GM11168 (cell line): ENCODE data around the gene TOR1A.

Experiments
- in situ Hi-C: fragments of 300-500 bp; cut with MboI; formaldehyde crosslinking; loops from one replicate; pipeline ENCODE4 v1.12.0; 2022; ENCODE audit warnings: low sequenced_read_pairs; ENCODE audit not compliant: unreplicated experiment

Gene TOR1A

DNA sequence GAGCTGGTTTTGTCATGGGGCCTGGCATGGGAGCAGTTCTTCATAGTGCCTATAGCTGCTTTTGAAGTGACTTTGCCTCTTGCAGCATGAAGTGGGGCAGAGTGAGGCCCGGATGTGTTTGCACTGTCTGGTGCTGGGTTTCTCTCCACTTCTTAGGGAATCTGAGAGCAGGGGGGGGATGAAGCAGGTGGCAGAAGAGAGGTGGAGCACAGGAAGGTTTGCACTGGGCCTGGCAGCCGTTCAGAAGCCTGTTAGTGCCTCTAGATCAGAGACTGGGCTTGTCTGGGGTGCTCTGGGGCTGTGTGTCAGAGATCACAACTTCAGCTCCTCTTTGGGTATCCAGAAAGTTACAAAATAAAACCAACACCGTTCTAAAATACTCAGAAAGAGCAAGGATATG is 29.7 kb upstream of the TOR1A start:
- in situ Hi-C loops, result no loop called here

DNA sequence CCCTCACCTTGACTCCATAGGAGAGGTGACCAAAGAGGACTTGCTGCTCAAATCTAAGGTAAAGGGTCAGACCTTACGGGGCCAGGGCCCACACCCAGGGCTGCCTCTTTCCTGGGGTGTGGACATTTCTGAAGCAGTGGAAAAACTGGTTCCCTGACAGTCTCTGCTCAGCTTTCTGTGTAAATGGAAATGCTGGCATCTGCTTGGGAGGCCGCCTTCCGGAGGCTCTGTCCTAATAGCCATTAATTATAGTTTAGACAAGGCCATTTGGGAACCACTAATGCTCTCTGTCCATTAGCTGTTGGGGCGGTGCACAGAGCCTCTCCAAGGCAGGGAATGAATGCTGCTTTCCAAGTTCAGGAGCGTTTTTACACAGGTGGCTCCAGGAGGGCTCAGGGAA is 28.6 kb upstream of the TOR1A start:
- in situ Hi-C loops, result no loop called here

DNA sequence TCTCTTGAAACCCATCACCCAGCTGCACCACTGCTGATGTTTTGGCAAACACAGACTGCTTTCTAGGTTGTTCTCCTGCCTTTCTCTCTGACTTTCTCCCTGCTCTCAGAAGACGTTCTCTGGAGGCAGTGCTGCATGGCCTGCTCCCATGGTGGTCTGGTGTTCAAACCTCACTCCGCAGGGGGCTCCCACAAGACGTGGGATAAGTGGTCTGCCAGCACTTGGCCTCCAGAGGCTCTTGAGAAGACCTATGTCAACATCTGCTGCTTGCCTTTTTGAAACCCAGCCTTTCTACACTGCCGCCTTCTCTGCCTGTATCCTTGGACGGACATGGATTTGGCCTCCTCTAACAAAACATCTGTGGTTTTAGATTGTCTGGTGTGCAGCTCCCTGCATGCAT is 27.9 kb upstream of the TOR1A start:
- in situ Hi-C loops, result no loop called here

DNA sequence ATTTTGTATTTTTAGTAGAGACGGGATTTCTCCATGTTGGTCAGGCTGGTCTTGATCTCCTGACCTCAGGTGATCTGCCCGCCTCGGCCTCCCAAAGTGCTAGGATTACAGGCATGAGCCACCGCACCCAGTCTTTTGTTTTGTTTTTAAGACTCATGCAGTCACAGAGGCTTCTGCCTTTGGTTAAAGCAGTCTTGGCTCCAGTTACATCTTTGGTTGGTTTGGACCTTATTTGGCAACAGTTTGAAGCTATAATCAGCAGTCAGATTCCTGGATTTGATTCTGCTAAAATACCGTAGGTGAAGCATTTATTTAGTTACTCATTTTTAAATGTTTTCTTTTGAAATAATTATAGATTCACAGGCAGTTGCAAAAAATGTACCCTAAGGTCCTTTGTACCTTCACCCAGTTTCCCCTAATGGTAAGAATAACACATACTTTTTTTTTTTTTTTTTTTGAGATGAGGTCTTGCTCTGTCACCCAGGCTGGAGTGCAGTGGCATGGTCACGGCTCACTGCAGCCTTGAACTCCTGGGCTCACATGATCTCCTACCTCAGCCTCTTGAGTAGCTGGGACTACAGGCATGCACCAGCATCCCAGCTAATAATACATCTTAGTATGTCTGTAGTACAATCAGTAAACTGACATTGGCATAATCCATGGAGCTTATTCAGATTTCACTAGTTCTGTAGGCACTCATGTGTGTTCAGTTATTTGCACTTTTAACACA is 27.1 kb upstream of the TOR1A start:
- in situ Hi-C loops, result no loop called here

DNA sequence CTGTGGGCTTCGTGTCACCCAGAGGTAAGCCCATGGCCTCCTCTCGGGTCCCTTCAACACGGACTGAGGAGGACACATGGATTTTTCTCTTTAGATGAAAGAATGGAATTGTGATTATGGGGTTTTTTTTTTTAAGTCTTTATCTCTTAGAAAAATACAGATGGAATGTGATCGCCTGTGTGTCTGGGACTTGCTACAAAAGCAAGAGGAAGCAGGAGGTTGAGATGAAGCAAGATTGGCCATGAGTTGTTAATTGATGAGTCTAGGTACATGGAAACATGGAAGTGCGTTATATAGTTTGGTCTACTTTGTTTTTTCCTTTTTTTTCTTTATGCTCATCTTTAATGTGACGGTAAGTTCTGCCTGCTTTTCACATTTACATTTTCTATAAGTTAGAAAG is 26.0 kb upstream of the TOR1A start:
- in situ Hi-C loops, result no loop called here

DNA sequence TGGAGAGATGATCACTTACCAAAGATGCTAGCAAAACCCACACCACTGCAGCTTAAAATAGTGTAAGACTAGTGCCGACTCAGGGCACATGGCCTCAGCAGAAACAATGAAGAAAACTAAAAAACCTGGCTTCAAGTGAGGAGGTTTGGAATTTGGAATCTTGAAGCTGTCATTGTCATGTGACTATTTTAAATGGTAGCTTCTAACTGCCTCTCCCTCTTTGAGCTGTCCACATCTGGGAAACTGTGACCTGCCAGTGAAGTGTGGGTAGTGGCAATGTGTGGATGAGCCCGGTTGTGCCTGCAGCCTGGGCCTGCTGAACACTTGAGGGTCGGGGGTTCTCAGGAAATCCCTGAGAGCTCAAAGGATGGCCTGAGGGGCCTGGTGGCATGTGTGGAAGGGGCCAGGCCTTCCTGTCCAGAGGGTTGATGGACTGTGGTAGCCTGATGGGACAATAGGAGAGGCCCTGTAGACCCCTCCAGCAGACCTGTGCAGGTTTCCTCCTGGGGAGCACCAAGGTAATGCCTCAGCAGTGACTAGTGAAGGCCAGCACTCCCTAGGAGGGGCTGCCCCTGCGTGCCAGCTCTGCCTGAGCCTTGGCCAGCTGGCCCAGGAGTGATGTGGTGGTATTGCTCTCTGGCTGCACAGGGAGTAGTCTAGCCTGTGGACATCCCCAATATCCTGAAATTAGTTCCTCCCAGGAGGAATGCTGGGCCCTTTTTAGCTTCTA is 24.9 kb upstream of the TOR1A start:
- in situ Hi-C loops, result no loop called here

DNA sequence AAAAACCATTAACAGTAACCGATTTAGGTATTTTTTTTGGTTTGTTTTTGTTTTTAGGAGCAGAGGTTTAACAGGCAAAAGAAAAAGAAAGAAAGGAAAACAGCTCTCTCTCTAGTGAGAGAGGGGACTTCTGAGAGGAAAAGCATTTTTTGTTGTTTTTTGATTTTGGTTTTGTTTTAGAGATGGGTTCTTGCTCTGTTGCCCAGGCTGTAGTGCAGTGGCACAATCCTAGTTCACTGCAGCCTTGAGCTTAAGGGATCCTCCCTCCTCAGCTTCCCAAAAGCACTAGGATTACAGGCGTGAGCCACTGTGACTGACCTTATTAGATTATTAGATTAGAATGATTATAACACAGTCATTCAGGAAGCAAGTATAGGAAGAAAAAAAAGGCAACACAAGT is 21.4 kb upstream of the TOR1A start:
- in situ Hi-C loops, result no loop called here

DNA sequence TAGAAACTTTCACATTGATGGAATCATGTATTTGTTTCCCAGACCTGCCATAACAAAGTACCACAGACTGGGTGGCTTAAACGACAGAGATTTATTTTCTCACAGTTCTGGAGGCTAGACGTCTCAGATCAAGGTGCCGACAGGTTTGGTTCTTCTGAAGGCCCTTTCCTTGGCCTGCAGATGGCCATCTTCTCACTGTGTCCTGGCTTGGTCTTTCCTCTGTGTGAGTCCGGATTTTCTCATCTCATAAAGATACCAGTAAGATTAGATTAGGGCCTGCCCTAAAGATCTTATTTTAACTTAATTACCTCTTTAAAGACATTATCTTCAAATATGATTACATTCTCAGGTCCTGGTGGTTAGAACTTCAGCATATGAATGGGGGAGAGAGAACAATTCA is 17.1 kb upstream of the TOR1A start:
- in situ Hi-C loops, result no loop called here

DNA sequence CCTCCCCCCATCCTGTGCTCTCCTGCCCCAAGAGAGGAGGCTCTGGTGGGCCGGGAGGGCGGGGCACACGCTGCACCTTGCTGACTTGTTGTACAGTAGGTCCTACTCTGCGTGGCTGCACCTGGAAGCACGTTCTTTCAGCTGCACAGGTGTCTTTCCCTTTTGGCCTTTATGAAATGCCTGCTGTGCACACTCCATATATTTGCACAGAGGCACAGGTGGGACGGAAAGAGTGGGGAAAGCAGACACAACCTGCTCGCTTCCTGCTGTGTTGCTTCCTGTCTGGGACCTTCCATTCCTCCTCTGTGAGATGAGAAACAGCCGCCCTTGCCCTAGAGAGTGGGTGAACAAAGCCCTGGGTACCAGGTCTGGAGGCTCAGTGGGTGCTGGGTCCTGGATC is 16.1 kb upstream of the TOR1A start:
- in situ Hi-C loops, result no loop called here

DNA sequence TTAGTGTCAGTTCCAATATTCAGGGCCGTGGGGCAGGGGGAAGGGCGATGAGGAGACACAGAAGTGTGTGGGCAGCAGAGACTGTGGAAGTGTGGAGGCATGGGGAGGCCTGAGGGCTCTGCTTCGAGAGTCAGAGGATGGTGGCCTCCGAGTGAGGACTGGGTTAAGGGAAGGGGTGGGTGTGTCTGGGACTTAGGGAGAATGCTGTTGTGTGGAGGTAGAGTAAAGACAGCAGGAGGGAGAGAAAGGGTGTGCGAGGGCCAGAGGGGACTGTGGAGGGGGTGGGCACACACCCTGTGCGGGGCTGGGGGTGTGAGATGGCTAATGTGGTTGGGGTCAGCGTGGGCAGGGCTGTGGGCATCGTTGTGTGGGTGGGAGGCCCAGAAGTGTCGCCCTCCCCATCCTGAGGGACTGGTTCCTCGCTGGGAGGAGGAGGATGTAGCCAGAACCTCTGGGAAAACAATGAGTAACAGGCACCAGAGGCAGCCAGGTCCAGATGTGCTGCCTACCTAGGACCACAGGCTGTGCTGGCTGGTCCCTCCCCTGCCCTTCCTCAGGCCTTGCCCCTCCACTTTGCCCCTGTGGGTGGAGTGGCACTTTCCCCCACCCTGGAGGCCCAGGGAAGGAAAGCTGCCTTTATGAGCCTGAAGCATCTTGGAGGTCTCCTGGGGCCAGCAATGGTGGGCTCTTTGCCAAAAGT is 15.5 kb upstream of the TOR1A start:
- in situ Hi-C loops, result no loop called here

DNA sequence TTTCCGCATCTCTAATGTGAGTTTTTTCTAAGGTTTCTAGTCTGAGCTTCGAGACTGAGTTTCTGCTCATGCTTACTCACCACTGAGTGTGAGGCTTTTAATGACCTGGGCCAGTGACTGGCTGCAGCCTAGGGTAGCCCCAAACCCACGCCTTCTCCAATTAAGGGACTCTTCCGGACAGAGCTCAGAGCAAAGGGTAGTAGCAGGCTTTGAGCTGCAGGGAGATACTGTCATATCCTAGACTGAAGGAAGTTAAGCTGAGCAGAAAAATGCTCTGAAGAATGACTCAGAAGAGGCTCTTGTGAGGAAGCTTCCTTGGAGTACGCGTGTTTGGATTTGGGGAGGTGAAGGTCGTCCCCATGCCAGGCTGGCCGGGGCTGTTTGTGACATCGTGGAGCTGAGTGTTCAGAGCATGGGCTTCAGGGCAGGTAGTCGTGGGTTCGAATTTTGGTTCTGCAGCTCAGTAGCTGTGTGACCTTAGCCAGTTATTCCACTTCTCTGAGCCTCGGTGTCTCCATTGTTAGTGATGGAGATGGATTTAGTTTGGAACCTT is 14.8 kb upstream of the TOR1A start:
- in situ Hi-C loops, result no loop called here

DNA sequence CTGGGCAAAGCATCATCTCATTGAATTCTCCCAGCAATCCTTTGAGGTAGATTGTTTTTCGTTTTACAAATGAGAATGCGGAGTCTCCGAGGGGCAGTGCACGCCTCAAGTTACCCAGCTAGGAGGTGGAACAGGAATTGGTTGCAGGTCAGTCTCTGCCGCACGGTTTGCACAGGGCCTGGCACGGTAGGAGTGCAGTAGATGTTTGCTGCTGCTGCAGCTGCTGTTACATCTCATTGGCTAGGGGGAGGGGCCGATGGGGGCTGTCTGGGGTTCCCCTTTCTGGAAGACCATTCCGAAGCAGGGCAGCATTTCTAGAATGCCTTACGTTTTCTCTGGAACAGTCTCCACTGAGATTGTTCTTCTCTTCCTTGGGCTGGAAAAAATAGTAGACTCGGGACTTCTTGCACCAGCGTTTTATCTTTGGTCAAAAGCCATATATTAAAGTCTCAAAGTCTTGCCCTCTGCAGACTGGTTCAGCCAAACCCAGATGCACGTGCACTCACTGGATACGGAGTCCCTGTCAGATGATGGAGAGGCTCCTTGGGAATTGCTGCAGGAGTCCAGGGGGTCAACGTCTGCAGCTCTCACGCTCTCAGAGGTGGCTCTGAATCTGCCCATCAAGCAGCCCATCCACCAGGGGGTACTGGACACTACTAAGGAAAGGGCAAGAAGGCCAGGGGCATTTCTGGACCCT is 12.5 kb upstream of the TOR1A start:
- in situ Hi-C loops, result no loop called here

DNA sequence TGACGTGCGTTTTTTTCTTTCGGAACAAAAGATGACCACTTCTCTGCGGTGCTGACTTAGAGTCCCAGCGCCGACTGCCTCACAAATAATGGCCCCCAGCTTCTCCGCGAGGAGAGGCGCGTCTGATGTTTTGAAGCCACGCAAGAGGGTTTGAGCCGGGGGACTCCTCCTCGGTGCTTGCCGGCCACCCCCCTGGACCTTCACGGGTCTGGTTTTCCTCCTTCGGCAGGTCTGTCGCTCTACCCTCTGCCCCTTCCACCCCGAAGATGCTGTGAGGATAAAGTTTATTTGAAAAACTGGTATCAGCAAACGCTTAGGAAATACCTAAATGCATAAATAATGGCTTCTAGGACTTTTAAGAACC is 11.9 kb upstream of the TOR1A start:
- in situ Hi-C loops, result no loop called here

DNA sequence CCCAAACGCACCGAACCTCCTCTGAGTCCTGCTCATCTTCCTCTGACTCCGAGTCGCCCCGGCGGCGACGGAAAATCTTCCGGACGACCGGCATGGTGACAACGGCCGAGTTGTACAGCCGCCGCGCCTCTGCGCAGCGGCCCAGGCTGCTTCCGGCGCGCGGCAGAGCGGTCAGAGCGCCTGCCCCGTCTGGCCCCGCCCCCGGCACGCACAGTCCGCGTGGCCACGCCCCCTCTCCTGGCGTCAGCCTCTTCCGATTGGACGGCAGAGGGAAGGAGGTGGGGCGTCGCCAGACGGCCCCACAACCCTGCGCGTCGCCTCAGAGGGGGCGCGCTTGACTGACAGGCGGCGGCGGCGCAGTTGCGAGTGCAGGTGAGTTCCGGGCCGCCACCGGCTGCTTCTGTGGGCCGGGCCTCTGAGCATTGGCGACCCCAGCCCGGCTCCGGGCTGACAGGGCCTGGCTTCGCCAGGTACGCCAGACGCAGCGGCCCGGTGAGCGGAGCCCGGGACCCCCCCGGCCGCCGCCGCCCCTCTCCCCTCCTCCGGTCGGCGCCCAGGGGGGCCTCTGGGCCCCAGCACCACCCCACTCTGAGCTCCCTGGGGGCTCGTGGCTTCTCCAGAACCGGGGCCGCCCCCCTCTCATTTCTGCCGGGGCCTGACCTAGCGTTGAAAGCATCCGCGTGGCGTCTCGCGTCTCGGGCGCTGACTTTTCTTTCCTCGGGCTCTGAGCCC is 11.4 kb upstream of the TOR1A start, which contains the start of the genes C9orf78 and USP20:
Gene C9orf78 (minus strand): TSS at position 148 of the 732 bp plus-strand sequence. CDS start 54 bp downstream, at position 94.
Gene USP20 (plus strand): TSS at position 331 of the 732 bp plus-strand sequence. CDS start 17,098 bp downstream, outside the sequence.
- in situ Hi-C loops, result no loop called here

DNA sequence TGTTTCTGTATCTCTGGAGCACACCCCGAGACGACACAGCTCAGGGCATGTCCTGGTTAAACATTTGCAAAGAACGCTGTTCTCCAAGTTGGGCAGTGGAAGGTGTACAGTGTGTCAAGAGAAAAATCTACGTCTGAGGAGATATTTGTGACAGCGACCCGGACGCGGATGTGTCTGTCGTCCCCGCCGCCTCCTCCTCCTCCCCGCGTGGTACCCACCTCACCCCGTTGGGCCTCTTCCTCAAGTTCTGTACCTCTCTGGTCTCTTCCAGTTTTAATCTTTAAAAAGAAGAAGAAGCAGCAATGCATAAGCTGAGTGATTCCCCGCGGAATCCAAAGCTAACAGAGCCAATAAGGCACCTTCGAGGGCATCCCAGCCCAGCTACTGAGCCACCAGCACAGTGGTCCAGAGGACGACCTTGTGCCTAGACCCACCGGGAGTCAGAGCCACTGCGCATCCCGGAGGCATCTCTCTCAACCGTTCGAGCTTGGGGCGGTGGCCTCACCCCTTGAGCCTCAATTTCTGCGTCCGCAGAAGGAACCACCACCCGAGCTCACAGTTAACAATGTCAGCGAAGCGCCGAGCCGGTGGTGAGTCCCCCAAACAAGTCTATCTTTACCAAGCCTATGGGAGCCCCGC is 10.7 kb upstream of the TOR1A start:
- in situ Hi-C loops, result no loop called here

DNA sequence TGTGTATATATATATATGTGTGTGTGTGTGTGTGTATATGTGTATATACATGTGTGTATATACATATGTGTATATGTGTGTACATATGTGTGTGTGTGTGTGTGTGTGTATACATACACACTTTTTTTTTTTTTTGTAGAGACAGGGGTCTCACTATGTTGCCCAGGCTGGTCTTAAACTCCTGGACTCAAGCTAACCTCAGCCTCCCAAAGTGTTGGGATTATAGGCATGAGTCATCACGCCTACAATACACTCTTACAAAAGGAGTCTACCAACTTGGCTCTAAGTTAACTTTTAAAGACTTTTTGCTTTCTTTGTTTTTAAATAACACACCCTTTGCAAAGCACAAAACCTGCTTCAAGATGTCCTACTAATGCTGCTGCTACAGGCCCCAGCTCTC is 9.0 kb upstream of the TOR1A start:
- in situ Hi-C loops, result no loop called here

DNA sequence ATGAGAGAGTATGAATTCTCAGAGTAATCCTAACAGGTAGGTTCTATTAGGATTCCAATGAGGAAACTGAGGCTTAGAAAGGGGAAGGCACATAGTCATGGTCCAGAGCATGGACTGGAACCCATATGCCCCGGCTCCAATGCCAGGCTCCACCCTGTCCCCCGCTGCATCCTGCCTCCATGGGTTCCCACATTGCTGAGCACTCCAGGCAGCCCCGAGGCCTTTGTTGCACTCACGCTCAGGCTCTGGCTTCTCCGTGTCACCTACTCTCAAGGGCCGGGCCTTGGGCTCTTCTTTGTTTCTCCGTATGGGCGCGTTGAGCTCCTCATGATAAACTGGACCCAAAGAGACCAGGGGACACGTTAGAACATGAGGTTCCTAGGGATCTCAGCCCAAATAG is 5.0 kb upstream of the TOR1A start:
- in situ Hi-C loops, result no loop called here

DNA sequence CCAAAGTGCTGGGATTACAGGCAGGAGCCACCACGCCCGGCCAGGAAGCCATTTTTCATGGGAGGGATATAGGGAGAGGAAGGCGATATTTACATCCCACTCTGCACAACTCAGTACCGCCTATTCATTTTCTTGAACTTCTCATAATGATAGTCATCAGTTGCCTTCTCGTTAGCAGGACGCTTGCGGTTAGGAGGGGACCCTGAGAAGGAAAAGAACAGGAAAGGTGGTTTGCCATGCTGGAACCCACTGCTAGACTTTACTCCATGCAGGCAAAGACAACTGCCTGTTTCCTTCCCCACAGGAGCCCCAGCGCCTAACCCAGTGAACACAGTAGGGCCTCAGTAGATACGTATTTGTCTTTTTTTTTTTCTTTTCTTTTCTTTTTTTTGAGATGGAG is 4.1 kb upstream of the TOR1A start:
- in situ Hi-C loops, result no loop called here

DNA sequence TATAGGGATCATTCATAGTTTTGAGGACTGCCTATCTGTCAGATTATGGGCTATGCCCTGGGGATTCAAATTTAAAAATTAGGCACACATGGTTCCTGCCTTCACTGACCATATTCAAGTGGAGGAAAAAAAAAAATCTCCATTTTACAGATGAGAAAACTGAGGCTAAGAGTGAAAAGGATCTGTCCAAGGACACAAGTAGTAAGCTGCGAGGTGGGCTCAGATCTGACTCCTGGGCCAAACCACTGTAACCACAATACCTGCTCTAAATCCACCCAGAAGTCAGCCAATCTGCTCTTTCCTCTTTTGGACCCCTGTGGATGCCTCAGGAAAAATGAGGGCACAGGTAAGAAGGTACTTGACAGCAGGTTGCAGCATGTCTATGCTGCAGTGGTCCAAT is 2.8 kb upstream of the TOR1A start:
- in situ Hi-C loops, result no loop called here
